HepG2 (cell line): ENCODE data around the gene CHST2. TPM values are rescaled to one million over a fixed set of nuclear protein-coding genes. Genes with fewer than 3 reads are reported as not detected.

Source experiments
- ATAC-seq: fragments of 200-7000 bp; cut with Tn5 transposase; 3 replicates; pipeline ENCODE4 v1.9.1; 2020; ENCODE audit warnings: mild to moderate bottlenecking, moderate library complexity
- BruUV-seq: library from RNA; stranded (reverse); fragments of 400-500 nt; replicated peaks from 2 replicates; lab custom pipeline; 2021; lab: Mats Ljungman, UMichigan
- CTCF ChIA-PET: fragments of 300-600 bp; formaldehyde crosslinking; extraction: SDS; loops from one replicate; lab custom pipeline; 2021; ENCODE audit warnings: low total read pairs, inconsistent platforms, low intra/inter-chr PET ratio; lab: Yijun Ruan, JAX
- POLR2A ChIA-PET: fragments of 350-600 bp; sonication (Branson Sonifier 250); formaldehyde crosslinking; loops from one replicate; lab custom pipeline; 2020; ENCODE audit warnings: antibody characterized with exemption, inconsistent platforms; lab: Yijun Ruan, JAX
- DNase-seq: peaks from one replicate; pipeline ENCODE4 v3.0.0-alpha.2; 2015; ENCODE audit warnings: low spot score
- FAIRE-seq: peaks from 3 replicates; lab custom pipeline; 2011; peaks lifted over from hg19 to GRCh38; lab: Jason Lieb, UNC
- H2AFZ ChIP-seq: one replicate; pipeline ENCODE4 v1.6.1; 2011; ENCODE audit warnings: low read length, inconsistent platforms
- H3K27ac ChIP-seq: fragments of 300-600 bp; 3 replicates; pipeline ENCODE4 v1.8.0; 2011; ENCODE audit warnings: mixed run types, mild to moderate bottlenecking, mixed read lengths, low read length, inconsistent platforms; ENCODE audit not compliant: insufficient read depth; ENCODE audit errors: extremely low read length
- H3K27me3 ChIP-seq, 2 experiments: fragments of 200-600 bp in 1 of 2; 2 replicates in 1 of 2; 3 replicates in 1 of 2; pipeline versions ENCODE4 v1.6.0 to v1.8.0; 2011; ENCODE audit warnings: low read length in 2 of 2, mild to moderate bottlenecking in 2 of 2, moderate library complexity in 2 of 2, inconsistent platforms in 1 of 2; ENCODE audit not compliant: insufficient read depth in 2 of 2, control insufficient read depth in 1 of 2
- H3K36me3 ChIP-seq, 2 experiments: fragments of 200-600 bp in 1 of 2; replicated peaks in 1 of 2; 2 replicates in 1 of 2; 3 replicates in 1 of 2; pipeline versions ENCODE4 v1.5.1 to v1.8.0; 2011; ENCODE audit warnings: low read length in 2 of 2, inconsistent platforms in 1 of 2; ENCODE audit not compliant: insufficient read depth in 2 of 2, control insufficient read depth in 1 of 2
- H3K4me1 ChIP-seq: 2 replicates; pipeline ENCODE4 v1.5.1; 2012; ENCODE audit warnings: low read length, inconsistent platforms; ENCODE audit not compliant: insufficient read depth
- H3K4me2 ChIP-seq: 2 replicates; pipeline ENCODE4 v1.6.0; 2011; ENCODE audit warnings: low read depth, low read length, inconsistent platforms
- H3K4me3 ChIP-seq, 3 experiments: fragments of 200-600 bp in 1 of 3; sonication (generic), shearing (Covaris generic) in 1 of 3; replicated peaks in 1 of 3; 2 replicates each; pipeline ENCODE4 v1.5.1; 2011 to 2016; ENCODE audit warnings: low read length in 3 of 3, inconsistent platforms in 2 of 3, low read depth in 2 of 3, mild to moderate bottlenecking in 2 of 3, control low read depth in 1 of 3, mixed read lengths in 1 of 3; ENCODE audit not compliant: insufficient read depth in 1 of 3
- H3K79me2 ChIP-seq: one replicate; pipeline ENCODE4 v1.6.1; 2011; ENCODE audit warnings: low read length, inconsistent platforms; ENCODE audit not compliant: insufficient read depth
- H3K9ac ChIP-seq: 2 replicates; pipeline ENCODE4 v1.6.0; 2011; ENCODE audit warnings: mild to moderate bottlenecking, low read depth, low read length, inconsistent platforms; ENCODE audit not compliant: insufficient read depth
- H3K9me3 ChIP-seq: 2 replicates; pipeline ENCODE4 v1.5.1; 2012; ENCODE audit warnings: mild to moderate bottlenecking, low read length
- H4K20me1 ChIP-seq: 2 replicates; pipeline ENCODE4 v1.6.0; 2011; ENCODE audit warnings: inconsistent platforms, mild to moderate bottlenecking, low read length, moderate library complexity; ENCODE audit not compliant: insufficient read depth
- GZF1 ChIP-seq: sonication (generic); formaldehyde crosslinking; IDR thresholded peaks from 2 replicates; pipeline ENCODE4 v1.5.1; 2020; ENCODE audit warnings: mild to moderate bottlenecking, missing genetic modification reagents
- HNF4G ChIP-seq, 2 experiments: sonication (generic) in 1 of 2; formaldehyde crosslinking in 1 of 2; IDR thresholded peaks; 2 replicates each; pipeline versions ENCODE4 v1.4.0 to v1.6.1; 2011 to 2020; ENCODE audit warnings: borderline replicate concordance in 2 of 2, low read depth in 2 of 2, mild to moderate bottlenecking in 2 of 2, low read length in 1 of 2, missing genetic modification reagents in 1 of 2, moderate library complexity in 1 of 2
- NFKB2 ChIP-seq: sonication (generic); formaldehyde crosslinking; IDR thresholded peaks from 2 replicates; pipeline ENCODE4 v1.4.0; 2020; ENCODE audit warnings: missing genetic modification reagents, borderline replicate concordance
- RARA ChIP-seq: IDR thresholded peaks from 2 replicates; pipeline ENCODE4 v1.6.1; 2016; ENCODE audit warnings: missing genetic modification reagents, missing compliant biosample characterization
- RCOR2 ChIP-seq: IDR thresholded peaks from 2 replicates; pipeline ENCODE4 v1.6.1; 2016; ENCODE audit warnings: missing biosample characterization, missing genetic modification reagents
- ZFP36 ChIP-seq: fragments of 150-350 bp; IDR thresholded peaks from 2 replicates; pipeline ENCODE4 v1.6.1; 2018; ENCODE audit warnings: borderline replicate concordance, low read length, low read depth; ENCODE audit not compliant: partially characterized antibody
- ZNF263 ChIP-seq: sonication (generic); formaldehyde crosslinking; IDR thresholded peaks from 2 replicates; pipeline ENCODE4 v1.4.0; 2020; ENCODE audit warnings: missing genetic modification reagents
- ZNF556 ChIP-seq: sonication (generic); formaldehyde crosslinking; IDR thresholded peaks from 2 replicates; pipeline ENCODE4 v1.4.0; 2020; ENCODE audit warnings: mild to moderate bottlenecking, missing genetic modification reagents, borderline replicate concordance
- WGBS: methylation state at CpG from one replicate; pipeline ENCODE4 v1.1.6; 2017; ENCODE audit warnings: low lambda C conversion rate; 5-methylcytosine and 5-hydroxymethylcytosine counted together
- in situ Hi-C: cut with HindIII; loops from 2 replicates; pipeline ENCODE4 v1.10.0; 2017; ENCODE audit warnings: low pct_unique_long_range_greater_than_20kb; ENCODE audit not compliant: extremely low pct_ligation_motif_present
- intact Hi-C: fragments of 100-400 bp; cut with micrococcal nuclease; formaldehyde crosslinking; loops from one replicate; pipeline ENCODE4 v1.10.0; 2022; ENCODE audit not compliant: unreplicated experiment
- polyA plus RNA-seq, 8 experiments: library from polyadenylated mRNA; depleted of rRNA in 3 of 8; stranded (reverse) in 7 of 8; unstranded in 1 of 8; fragments of >200 nt; fragmentation: Illumina TruSeq in 4 of 8; extraction: Trizol in 4 of 8; gene quantifications; 2 replicates each; pipeline versions ENCODE4 v1.2.1 to v1.2.3, GENCODE V29; 2011 to 2016; ENCODE audit warnings: low read depth in 4 of 8, missing spikeins in 1 of 8, mixed read lengths in 1 of 8; ENCODE audit not compliant: insufficient read depth in 1 of 8
- total RNA-seq, 5 experiments: library from RNA; depleted of rRNA; stranded (reverse); fragments of >200 nt; fragmentation: Illumina TruSeq; extraction: Trizol; gene quantifications; 2 replicates each; pipeline ENCODE4 v1.2.3, GENCODE V29; 2016; ENCODE audit warnings: low read depth in 1 of 5
- TF ChIP-seq, protein P1 (sequence below): sonication (generic); formaldehyde crosslinking; IDR thresholded peaks from 2 replicates; pipeline ENCODE4 v1.9.0; 2021; ENCODE audit warnings: missing genetic modification reagents, mild to moderate bottlenecking, borderline replicate concordance
- TF ChIP-seq, protein P2 (sequence below): sonication (generic); formaldehyde crosslinking; IDR thresholded peaks from 2 replicates; pipeline ENCODE4 v1.8.0; 2022; ENCODE audit warnings: missing genetic modification reagents, low read depth, mild to moderate bottlenecking, borderline replicate concordance
- TF ChIP-seq, protein P3 (sequence below): sonication (generic); formaldehyde crosslinking; IDR thresholded peaks from 2 replicates; pipeline ENCODE4 v1.8.1; 2022; ENCODE audit warnings: low read depth, mild to moderate bottlenecking, missing genetic modification reagents
- TF ChIP-seq, protein P4 (sequence below): sonication (generic); formaldehyde crosslinking; IDR thresholded peaks from 2 replicates; pipeline ENCODE4 v1.5.0; 2020; ENCODE audit warnings: missing genetic modification reagents, mild to moderate bottlenecking, borderline replicate concordance
- TF ChIP-seq, protein P5 (sequence below): sonication (generic); formaldehyde crosslinking; IDR thresholded peaks from 2 replicates; pipeline ENCODE4 v1.5.1; 2020; ENCODE audit warnings: missing genetic modification reagents, mild to moderate bottlenecking, borderline replicate concordance

The CHST2 gene
- total and polyA plus RNA-seq, 2 of the 13 experiments (the other 11 are each of a cell fraction or from before 2014, with no cell fraction given): not detected

DNA sequence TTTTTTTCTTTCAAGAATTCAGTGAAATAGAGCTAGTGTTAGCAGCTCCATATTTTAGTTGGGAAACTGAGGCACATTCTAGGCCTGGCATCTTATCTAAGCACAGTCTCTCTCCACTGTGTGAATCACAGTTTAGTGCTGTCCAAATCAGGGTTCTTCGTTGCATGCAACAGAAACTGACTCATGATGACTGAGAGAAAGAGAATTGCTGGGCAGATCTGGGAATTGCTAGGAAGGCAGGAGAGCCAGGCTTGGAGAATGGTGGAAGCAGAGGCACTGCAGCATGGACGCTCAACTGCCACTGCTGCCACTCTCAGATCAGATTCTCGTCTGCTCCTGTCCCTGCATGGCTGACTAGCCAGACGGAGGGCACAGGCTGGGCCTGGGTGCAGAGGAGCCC, 40.7 kb upstream of the CHST2 start (continued):
- TF ChIP-seq, protein P1, sequence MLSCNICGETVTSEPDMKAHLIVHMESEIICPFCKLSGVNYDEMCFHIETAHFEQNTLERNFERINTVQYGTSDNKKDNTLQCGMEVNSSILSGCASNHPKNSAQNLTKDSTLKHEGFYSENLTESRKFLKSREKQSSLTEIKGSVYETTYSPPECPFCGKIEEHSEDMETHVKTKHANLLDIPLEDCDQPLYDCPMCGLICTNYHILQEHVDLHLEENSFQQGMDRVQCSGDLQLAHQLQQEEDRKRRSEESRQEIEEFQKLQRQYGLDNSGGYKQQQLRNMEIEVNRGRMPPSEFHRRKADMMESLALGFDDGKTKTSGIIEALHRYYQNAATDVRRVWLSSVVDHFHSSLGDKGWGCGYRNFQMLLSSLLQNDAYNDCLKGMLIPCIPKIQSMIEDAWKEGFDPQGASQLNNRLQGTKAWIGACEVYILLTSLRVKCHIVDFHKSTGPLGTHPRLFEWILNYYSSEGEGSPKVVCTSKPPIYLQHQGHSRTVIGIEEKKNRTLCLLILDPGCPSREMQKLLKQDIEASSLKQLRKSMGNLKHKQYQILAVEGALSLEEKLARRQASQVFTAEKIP: no peak
- no peak for TF ChIP-seq ZNF556 (CRISPR knock-in tag)
- TF ChIP-seq, protein P2, sequence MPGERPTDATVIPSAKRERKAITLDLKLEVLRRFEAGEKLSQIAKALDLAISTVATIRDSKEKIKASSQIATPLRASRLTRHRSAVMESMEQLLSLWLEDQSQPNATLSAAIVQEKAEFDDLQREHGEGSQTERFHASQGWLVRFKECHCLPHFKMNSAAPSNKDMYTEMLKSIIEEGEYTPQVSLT (CRISPR knock-in tag): no peak
- no peak for TF ChIP-seq ZFP36
- TF ChIP-seq ZNF263 (CRISPR knock-in tag): no peak
- TF ChIP-seq, protein P3, sequence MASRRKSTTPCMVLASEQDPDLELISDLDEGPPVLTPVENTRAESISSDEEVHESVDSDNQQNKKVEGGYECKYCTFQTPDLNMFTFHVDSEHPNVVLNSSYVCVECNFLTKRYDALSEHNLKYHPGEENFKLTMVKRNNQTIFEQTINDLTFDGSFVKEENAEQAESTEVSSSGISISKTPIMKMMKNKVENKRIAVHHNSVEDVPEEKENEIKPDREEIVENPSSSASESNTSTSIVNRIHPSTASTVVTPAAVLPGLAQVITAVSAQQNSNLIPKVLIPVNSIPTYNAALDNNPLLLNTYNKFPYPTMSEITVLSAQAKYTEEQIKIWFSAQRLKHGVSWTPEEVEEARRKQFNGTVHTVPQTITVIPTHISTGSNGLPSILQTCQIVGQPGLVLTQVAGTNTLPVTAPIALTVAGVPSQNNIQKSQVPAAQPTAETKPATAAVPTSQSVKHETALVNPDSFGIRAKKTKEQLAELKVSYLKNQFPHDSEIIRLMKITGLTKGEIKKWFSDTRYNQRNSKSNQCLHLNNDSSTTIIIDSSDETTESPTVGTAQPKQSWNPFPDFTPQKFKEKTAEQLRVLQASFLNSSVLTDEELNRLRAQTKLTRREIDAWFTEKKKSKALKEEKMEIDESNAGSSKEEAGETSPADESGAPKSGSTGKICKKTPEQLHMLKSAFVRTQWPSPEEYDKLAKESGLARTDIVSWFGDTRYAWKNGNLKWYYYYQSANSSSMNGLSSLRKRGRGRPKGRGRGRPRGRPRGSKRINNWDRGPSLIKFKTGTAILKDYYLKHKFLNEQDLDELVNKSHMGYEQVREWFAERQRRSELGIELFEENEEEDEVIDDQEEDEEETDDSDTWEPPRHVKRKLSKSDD (CRISPR knock-in tag): no peak
- TF ChIP-seq RARA (CRISPR knock-in tag): no peak
- TF ChIP-seq, all 625 proteins: peak for 0

DNA sequence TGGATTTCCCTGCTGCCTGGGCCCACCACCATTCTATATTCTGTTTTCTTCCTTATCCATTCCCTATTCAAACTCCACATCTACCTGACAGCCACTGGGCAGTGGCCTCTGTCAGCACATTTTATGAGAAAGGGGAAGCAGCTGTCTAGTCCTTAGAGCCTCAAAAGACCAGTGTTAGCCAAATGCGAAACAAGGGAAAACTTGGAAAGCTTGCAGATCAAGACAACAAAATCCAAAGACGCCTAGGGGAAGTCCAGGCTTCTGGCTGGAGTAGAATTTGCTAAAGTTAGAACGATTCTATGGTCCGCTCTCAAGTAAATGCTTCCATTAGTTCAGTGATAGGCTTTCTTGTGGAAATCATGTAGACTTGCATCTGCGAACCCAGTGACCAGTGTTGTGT, 39.4 kb upstream of the CHST2 start:
- WGBS: 20% methylated on average over 5 of the region's 5 CpGs
- Histone ChIP-seq H2AFZ (no peak overlapping the region), H3K36me3 (no peaks in the 10 kb centered on the region), H4K20me1 (no peaks in the 10 kb centered on the region), H3K4me2 (no peak overlapping the region), H3K27ac (no peak overlapping the region), H3K27me3 (peaks cover 2 to 6% of the 10 kb centered on the region in 2 experiments; a peak in 2 of 5 replicates), H3K4me3 (no peak overlapping the region), H3K9ac (no peak overlapping the region), H3K4me1 (no peaks in the 10 kb centered on the region), H3K9me3 (no peaks in the 10 kb centered on the region), H3K79me2 (no peaks in the 10 kb centered on the region)
- ChIA-PET CTCF (no interaction called here), POLR2A (no interaction called here)
- no TSS peak for BruUV-seq
- no peak for TF ChIP-seq HNF4G (IDR thresholded peaks at IDR 0.05; ENCODE audit: borderline replicate concordance, low read depth, low read length)
- no peak for TF ChIP-seq HNF4G (CRISPR knock-in tag; IDR thresholded peaks at IDR 0.05; ENCODE audit: borderline replicate concordance, low read depth)
- TF ChIP-seq, protein P4, sequence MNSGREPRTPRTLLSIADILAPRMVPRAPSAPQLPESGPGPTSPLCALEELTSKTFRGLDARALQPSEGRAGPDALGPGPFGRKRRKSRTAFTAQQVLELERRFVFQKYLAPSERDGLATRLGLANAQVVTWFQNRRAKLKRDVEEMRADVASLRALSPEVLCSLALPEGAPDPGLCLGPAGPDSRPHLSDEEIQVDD: no peak
- TF ChIP-seq GZF1 (CRISPR knock-in tag): no peak
- no peak for TF ChIP-seq NFKB2 (CRISPR knock-in tag)
- TF ChIP-seq, protein P5, sequence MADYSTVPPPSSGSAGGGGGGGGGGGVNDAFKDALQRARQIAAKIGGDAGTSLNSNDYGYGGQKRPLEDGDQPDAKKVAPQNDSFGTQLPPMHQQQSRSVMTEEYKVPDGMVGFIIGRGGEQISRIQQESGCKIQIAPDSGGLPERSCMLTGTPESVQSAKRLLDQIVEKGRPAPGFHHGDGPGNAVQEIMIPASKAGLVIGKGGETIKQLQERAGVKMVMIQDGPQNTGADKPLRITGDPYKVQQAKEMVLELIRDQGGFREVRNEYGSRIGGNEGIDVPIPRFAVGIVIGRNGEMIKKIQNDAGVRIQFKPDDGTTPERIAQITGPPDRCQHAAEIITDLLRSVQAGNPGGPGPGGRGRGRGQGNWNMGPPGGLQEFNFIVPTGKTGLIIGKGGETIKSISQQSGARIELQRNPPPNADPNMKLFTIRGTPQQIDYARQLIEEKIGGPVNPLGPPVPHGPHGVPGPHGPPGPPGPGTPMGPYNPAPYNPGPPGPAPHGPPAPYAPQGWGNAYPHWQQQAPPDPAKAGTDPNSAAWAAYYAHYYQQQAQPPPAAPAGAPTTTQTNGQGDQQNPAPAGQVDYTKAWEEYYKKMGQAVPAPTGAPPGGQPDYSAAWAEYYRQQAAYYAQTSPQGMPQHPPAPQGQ (CRISPR knock-in tag): no peak
- TF ChIP-seq RCOR2 (CRISPR knock-in tag): no peak
- DNase-seq (no peak), ATAC-seq (no peak), FAIRE-seq (no peak)
- intact Hi-C loops (no loop called here), in situ Hi-C loops (no loop called here)
